ENCODE measurements around the gene ZFAND3.

ZFAND3 gene

DNA sequence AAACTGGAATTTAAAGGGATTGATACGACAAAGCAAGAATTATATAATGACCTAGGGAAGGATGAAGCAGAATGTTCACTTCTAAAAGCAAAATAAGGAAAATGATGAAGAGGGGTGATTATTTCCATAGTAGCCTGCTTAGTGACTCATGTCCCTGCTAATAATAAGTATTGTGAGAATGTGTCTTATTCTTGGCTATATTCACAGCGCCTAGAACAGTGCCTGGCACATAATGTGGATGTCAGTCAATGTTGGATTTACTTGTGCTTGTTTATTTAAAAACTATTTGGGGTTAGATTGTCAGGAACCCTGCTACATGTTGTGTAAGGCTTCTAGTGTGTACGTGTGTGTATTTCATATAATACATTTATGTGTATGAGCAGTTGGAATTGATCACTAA is 85.1 kb downstream of the ZFAND3 start:
- Mint-ChIP-seq H3K27me3 (no peaks in the 10 kb centered on the region), H3K27ac (no peak overlapping the region), H3K4me1 (ENCODE audit: low read depth) (peaks cover 69% of the 10 kb centered on the region), H3K36me3 (ENCODE audit: low read depth) (peaks cover 5% of the 10 kb centered on the region), H3K9me3 (no peaks in the 10 kb centered on the region), H3K4me3 (no peak overlapping the region)

DNA sequence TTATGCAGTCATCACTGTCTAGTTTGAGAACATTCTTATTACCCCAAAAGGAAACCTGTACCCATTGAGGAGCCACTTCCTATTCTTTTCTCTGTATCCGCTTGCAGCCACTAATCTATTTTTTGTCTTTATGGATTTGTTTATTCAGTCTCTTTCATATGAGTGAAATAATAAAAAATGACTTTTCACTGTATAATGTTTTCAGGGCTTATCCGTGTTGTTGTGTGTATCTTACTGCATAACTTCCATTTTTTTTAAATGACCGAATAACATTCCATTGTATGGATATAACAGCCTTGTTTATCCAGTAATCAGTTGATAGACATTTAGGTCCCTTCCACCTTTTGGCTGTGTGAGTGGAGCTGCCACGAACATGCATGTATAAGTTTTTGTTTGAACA is 86.6 kb downstream of the ZFAND3 start:
- Mint-ChIP-seq H3K9me3 (no peaks in the 10 kb centered on the region), H3K4me1 (ENCODE audit: low read depth) (peaks cover 76% of the 10 kb centered on the region), H3K27me3 (no peaks in the 10 kb centered on the region), H3K36me3 (ENCODE audit: low read depth) (peaks cover 5% of the 10 kb centered on the region), H3K27ac (no peak overlapping the region), H3K4me3 (no peak overlapping the region)

DNA sequence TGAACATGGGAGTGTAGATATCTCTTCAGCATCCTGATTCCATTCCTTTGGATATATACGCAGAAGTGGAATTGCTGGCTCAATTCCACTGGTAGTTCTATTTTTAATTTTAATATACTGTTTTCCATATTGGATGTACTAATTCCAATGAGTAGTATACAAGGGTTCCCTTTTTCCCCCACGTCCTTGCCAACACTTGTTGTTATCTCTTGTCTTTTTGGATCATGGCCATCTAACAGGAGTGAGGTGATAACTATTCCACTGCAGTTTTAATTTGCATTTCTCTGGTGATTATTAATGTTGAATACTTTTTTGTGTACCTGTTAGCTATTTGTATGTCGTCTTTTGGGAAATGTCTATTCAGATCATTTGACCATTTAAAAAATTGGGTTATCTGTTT is 91.5 kb downstream of the ZFAND3 start:
- Mint-ChIP-seq H3K4me3 (no peak overlapping the region), H3K27ac (no peak overlapping the region), H3K27me3 (no peaks in the 10 kb centered on the region), H3K36me3 (ENCODE audit: low read depth) (peaks cover 14% of the 10 kb centered on the region), H3K4me1 (ENCODE audit: low read depth) (peaks cover 74% of the 10 kb centered on the region), H3K9me3 (no peaks in the 10 kb centered on the region)

DNA sequence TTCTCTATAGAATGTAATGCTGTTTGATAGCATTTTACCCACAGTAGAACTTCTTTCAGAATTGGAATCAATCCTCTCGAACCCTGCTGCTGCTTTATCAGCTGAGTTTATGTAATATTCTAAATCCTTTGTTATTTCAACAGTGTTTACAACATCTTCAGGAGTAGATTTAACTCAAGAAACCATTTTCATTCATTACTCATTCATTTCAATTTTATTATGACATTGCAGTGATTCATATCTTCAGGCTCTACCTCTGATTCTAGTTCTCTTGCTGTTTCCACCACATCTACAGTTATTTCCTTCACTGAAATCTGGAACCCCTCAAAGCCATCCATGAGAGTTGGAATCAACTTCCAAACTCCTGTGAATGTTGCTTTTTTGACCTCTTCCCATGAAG is 93.7 kb downstream of the ZFAND3 start:
- Mint-ChIP-seq H3K4me3 (no peak overlapping the region), H3K9me3 (no peaks in the 10 kb centered on the region), H3K27me3 (no peaks in the 10 kb centered on the region), H3K4me1 (ENCODE audit: low read depth) (peaks cover 54% of the 10 kb centered on the region), H3K36me3 (ENCODE audit: low read depth) (peaks cover 15% of the 10 kb centered on the region), H3K27ac (no peak overlapping the region)

DNA sequence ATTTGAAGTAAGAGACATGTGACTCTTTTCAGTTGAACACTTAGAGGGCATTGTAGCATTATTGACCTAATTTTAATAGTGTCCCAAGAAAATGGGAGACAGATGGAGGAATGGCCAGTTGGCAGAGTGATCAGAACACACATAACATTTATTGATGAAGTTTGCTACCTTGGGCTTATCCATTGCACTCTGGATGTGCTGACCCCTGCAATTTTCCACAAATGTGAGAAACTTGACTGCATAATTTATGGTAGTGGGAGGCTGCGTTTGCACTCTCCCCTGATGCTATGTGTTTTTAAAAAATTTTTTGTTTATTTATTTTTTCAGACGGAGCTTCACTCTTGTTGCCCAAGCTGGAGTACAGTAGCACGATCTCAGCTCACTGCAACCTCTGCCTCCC is 95.9 kb downstream of the ZFAND3 start:
- Mint-ChIP-seq H3K27me3 (no peaks in the 10 kb centered on the region), H3K36me3 (ENCODE audit: low read depth) (peaks cover 28% of the 10 kb centered on the region), H3K4me1 (ENCODE audit: low read depth) (peaks cover 53% of the 10 kb centered on the region), H3K4me3 (no peak overlapping the region), H3K27ac (no peak overlapping the region), H3K9me3 (no peaks in the 10 kb centered on the region)

DNA sequence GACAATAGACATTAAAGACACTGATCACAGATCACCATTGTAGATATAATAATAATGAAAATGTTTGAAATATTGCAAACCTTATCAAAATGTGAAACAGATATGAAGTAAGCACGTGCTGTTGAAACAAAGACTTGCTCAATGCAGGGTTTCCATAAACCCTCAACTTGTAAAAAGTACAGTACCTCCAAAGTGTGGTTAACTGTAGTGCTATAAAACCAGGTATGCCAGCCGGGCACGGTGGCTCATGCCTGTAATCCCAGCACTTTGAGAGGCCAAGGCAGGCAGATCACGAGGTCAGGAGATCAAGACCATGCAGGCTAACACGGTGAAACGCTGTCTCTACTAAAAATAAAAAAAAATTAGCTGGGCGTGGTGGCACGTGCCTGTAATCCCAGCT is 96.6 kb downstream of the ZFAND3 start:
- Mint-ChIP-seq H3K4me3 (no peak overlapping the region), H3K27ac (no peak overlapping the region), H3K4me1 (ENCODE audit: low read depth) (peaks cover 53% of the 10 kb centered on the region)

DNA sequence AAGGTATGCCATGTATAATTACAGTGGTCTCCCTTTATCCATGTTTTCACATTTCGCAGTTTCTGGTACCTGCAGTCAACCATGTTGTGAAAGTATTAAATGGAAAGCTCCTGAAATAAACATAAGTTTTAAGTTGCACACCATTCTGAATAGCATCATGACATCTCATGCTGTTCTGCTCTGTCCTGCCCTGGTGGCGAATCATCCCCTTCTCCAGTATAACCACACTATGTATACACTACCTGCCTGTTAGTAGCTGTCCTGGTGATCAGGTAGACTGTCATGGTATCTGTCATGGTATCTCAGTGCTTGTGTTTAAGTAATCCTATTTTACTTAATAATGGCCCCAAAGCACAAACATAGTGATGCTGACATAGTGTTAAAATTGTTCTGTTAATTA is 97.1 kb downstream of the ZFAND3 start:
- H3K9me3 Mint-ChIP-seq, result no peaks in the 10 kb centered on the region
- H3K4me1 Mint-ChIP-seq (ENCODE audit: low read depth), result peaks cover 52% of the 10 kb centered on the region

More for the DNA sequence above, 96.6 kb downstream of the ZFAND3 start:
- H3K36me3 Mint-ChIP-seq (ENCODE audit: low read depth), result peaks cover 28% of the 10 kb centered on the region
- H3K9me3 Mint-ChIP-seq, result no peaks in the 10 kb centered on the region
- H3K27me3 Mint-ChIP-seq, result no peaks in the 10 kb centered on the region

DNA sequence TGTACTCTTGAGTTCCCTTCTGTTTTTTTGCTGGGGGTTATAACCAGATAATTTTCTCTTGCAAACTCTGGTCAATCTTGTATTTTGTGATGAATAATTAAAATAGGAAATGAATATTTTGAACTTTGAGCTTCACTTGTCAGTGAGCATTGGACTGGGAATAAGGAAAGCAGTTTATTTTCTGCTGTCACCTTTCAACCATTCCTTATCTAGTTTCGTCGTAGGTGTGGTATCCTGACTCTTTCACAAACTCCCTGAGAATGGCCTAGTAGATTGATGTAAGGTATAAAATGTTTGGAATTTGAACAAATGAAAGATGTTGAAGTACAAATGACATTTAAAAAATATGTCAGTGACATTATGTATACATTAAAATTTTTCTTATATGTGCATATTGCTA is 98.0 kb downstream of the ZFAND3 start:
- Mint-ChIP-seq H3K36me3 (ENCODE audit: low read depth) (peaks cover 28% of the 10 kb centered on the region), H3K27me3 (no peaks in the 10 kb centered on the region), H3K4me1 (ENCODE audit: low read depth) (peaks cover 44% of the 10 kb centered on the region), H3K27ac (no peak overlapping the region), H3K4me3 (no peak overlapping the region), H3K9me3 (no peaks in the 10 kb centered on the region)

More for the DNA sequence above, 97.1 kb downstream of the ZFAND3 start:
- no peak overlapping the region for H3K4me3 Mint-ChIP-seq
- no peaks in the 10 kb centered on the region for H3K27me3 Mint-ChIP-seq
- no peak overlapping the region for H3K27ac Mint-ChIP-seq
- peaks cover 28% of the 10 kb centered on the region for H3K36me3 Mint-ChIP-seq (ENCODE audit: low read depth)

DNA sequence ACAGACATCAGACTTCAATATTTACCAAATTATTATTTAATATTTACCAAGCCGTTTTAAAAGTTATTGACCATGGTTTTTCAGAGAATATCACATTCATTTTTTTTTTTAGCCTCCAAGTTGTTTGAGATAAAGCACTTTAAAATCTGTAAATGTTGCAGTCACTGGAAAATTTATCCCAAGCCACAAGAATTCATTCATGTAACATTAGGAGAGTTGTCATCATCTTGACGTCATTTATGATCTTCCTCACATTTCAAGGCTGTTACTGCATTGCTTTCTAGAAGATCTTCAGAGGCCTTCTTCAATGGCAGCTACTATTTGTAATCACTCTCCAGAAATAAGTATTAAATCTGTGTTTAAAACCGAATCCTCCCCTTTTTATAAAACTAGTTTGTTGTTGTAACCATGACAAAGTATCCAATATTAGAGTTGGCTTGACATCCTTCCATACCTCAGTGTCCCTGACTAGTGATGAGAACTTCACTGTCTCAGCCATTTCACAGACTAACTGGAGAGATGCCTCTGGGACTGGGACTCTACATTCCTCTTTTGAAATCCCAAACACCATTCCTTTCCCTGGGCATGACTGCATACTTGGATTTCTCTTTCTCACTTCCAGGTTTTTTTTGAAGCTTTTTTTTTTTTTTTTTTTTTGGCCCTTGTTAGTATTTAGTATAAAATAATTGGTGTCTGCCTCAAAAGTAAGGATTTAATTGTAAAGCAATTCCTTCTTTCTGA is 100.1 kb downstream of the ZFAND3 start:
- H3K9me3 Mint-ChIP-seq, result no peaks in the 10 kb centered on the region
- no peak overlapping the region for H3K4me3 Mint-ChIP-seq
- H3K4me1 Mint-ChIP-seq (ENCODE audit: low read depth), result peaks cover 43% of the 10 kb centered on the region
- no peaks in the 10 kb centered on the region for H3K27me3 Mint-ChIP-seq
- no peak overlapping the region for H3K27ac Mint-ChIP-seq
- H3K36me3 Mint-ChIP-seq (ENCODE audit: low read depth), result peaks cover 24% of the 10 kb centered on the region

DNA sequence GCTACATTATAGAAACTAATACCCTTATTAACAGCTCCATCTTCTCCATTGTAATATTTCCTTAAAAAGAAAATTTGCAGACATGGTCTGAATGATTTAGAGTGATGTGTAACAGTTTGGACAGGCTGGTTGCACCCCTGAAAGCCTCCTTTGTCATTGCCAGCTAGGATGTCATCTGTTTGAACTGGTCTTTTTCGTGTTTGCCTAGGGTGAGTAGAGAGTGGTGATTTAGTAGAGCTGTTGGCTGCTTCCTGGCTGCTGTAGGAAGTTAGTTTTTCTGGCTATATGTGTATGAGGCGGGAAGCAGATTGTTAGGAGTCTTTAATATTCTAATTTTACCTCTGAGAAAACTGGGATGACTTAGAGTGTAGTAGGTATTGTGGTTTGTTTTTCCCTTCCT is 101.1 kb downstream of the ZFAND3 start:
- H3K27ac Mint-ChIP-seq, result no peak overlapping the region
- H3K27me3 Mint-ChIP-seq, result no peaks in the 10 kb centered on the region

DNA sequence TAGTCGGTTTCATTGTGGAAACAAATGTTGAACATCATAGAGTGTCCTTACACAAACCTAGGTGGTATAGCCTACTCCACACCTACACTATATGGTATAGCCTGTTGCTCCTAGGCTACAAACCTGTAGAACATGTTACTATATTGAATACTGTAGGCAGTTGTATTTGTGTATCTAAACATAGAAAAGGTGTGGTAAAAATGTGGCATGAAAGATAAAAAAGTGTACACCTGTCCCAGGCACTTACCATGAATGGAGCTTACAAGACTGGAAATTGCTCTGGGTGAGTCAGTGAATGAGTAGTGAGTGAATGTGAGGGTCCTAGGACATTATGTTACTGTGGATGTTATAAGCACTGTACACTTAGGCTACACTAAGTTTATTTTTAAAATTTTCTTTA is 103.0 kb downstream of the ZFAND3 start:
- Mint-ChIP-seq H3K4me1 (ENCODE audit: low read depth) (peaks cover 51% of the 10 kb centered on the region), H3K9me3 (no peaks in the 10 kb centered on the region), H3K36me3 (ENCODE audit: low read depth) (peaks cover 18% of the 10 kb centered on the region), H3K27me3 (no peaks in the 10 kb centered on the region), H3K4me3 (no peak overlapping the region), H3K27ac (no peak overlapping the region)

More for the DNA sequence above, 101.1 kb downstream of the ZFAND3 start:
- Mint-ChIP-seq H3K4me1 (ENCODE audit: low read depth) (peaks cover 47% of the 10 kb centered on the region), H3K9me3 (no peaks in the 10 kb centered on the region), H3K4me3 (no peak overlapping the region), H3K36me3 (ENCODE audit: low read depth) (peaks cover 19% of the 10 kb centered on the region)

DNA sequence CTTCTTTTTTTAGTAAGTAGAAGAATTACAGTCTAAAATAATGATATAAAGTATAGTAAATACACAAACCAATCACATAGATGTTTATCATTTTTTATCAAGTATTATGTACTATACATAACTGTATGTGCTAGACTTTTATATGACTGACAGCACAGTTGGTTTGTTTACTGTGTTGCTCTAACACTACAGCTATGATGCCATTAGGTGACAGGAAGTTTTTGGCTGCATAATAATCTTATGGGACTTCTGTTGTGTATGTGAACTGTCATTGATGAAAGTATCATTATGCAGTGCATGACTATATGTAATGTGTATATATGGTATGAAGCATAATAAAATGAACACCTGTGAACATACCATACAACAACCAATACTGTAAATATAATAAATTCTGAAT is 104.0 kb downstream of the ZFAND3 start:
- Mint-ChIP-seq H3K27me3 (no peaks in the 10 kb centered on the region), H3K4me3 (no peak overlapping the region), H3K36me3 (ENCODE audit: low read depth) (peaks cover 14% of the 10 kb centered on the region), H3K9me3 (no peaks in the 10 kb centered on the region), H3K4me1 (ENCODE audit: low read depth) (peaks cover 47% of the 10 kb centered on the region), H3K27ac (no peak overlapping the region)

DNA sequence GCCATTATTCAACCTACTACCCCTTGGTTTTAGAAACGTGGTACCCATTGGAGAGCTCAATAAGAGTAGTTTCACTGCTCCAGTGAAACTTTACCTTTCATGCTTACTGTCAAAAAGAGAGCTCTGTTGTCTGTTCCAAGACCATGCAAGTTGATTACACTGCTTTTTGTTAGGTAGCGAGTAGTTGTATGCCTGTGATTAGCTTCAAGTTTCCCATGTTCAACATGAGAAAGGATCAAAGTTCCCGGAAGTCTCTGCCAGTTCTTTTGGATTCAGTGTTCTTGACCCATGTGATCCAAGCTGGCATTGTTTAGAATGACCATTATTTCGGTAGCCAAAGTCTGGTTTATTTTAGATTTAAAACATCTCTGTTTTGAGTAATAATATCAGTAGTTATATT is 107.1 kb downstream of the ZFAND3 start:
- Mint-ChIP-seq H3K4me3 (no peak overlapping the region), H3K27me3 (no peaks in the 10 kb centered on the region), H3K27ac (no peak overlapping the region), H3K4me1 (ENCODE audit: low read depth) (peaks cover 30% of the 10 kb centered on the region), H3K36me3 (ENCODE audit: low read depth) (peaks cover 16% of the 10 kb centered on the region), H3K9me3 (no peaks in the 10 kb centered on the region)

DNA sequence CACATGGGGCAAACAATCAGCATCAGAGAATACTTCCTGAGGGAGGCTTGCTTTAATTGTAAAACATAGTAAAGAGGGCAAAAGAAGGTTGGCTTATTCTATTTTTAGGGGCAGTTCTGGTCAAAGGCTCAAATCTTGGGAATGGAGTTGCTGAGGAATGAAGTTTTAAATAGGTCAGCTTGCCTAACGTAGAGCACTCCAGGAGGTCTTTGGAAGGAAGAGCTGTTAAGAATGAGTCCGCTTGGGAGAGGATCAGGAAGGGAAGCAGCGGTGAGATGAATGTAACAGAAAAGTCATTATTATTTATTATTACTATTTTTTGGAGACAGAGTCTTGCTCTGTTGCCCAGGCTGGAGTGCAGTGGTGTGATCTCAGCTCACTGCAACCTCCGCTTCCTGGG is 108.7 kb downstream of the ZFAND3 start:
- Mint-ChIP-seq H3K36me3 (ENCODE audit: low read depth) (peaks cover 23% of the 10 kb centered on the region), H3K27me3 (no peaks in the 10 kb centered on the region), H3K4me1 (ENCODE audit: low read depth) (peaks cover 27% of the 10 kb centered on the region), H3K27ac (no peak overlapping the region), H3K4me3 (no peak overlapping the region), H3K9me3 (no peaks in the 10 kb centered on the region)

DNA sequence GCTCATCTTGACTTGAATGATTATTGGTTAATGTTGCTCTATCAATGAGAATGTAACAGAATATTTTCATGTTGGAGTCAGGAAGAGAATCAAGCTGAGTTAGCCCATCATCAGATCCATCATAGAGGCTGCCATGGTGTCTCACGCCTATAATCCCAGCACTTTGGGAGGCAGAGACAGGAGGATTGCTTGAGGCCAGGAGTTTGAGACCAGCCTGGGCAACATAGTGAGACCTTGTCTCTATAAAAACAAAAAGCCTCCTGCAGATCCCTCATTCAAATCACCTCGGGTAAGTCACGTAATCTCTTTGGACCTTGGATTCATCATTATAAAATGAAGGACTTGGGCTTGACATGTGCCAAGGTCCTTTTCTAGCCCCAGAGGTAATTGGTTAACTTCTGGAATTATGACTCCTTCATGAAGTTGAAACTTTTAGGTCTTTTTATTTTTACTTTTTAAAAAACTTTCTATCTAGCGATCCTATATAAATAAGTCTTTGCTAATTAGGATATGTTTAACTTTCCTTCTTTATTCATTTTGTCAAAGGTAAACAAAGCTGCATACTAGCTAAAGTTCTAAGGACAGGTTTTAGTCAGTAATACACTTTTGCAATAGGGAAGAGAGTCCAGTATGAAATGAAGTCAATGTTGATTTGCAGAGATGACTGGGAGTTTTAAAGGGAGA is 110.9 kb downstream of the ZFAND3 start:
- Mint-ChIP-seq H3K36me3 (ENCODE audit: low read depth) (peaks cover 32% of the 10 kb centered on the region), H3K9me3 (no peaks in the 10 kb centered on the region), H3K4me1 (ENCODE audit: low read depth) (peaks cover 17% of the 10 kb centered on the region), H3K27ac (no peak overlapping the region), H3K4me3 (no peak overlapping the region), H3K27me3 (no peaks in the 10 kb centered on the region)

DNA sequence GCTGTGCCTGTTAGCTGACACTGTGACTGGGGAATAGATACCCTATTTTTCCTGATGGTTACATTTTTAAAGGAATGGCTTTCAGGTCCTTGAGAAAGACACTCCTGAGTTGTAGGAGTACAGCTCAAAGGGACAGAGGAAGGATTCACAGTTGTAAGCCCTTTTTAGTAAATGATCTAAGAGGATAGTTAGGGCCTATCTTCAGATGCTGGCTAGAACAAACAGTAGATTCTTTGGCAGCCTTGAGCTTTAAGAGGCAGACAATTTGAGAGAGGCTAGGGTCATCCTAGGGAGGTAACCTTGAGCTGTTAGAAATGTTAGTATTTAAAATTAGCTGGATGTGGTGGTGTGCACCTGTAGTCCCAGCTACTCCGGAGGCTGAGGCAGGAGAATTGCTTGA is 111.5 kb downstream of the ZFAND3 start:
- no peak overlapping the region for H3K4me3 Mint-ChIP-seq
- no peaks in the 10 kb centered on the region for H3K9me3 Mint-ChIP-seq
- peaks cover 17% of the 10 kb centered on the region for H3K4me1 Mint-ChIP-seq (ENCODE audit: low read depth)
- H3K27ac Mint-ChIP-seq, result no peak overlapping the region
- H3K36me3 Mint-ChIP-seq (ENCODE audit: low read depth), result peaks cover 27% of the 10 kb centered on the region
- H3K27me3 Mint-ChIP-seq, result no peaks in the 10 kb centered on the region

Measured in stimulated activated naive CD8-positive, alpha-beta T cell treated with anti-CD3 and anti-CD28 coated beads, Interleukin-15, Interleukin-2, amounts not matched to agents 100 ng/mL and 50 ng/mL, for 24 hours (primary cell).